Upper lobe of left lung (tissue), 6 donors: ENCODE measurements around the gene NSMCE4A. TPM values are rescaled to one million over a fixed set of nuclear protein-coding genes. Genes with fewer than 3 reads are reported as not detected.

Source experiments
- ATAC-seq, 2 donors: fragments of 200-7000 bp; cut with Tn5 transposase; one replicate each; pipeline ENCODE4 v1.9.1; 2022; ENCODE audit warnings: mild to moderate bottlenecking in 2 of 2, moderate library complexity in 2 of 2; ENCODE audit not compliant: low FRiP score in 2 of 2
- DNase-seq, 2 donors: peaks; one replicate each; pipeline ENCODE4 v3.0.0-alpha.2; 2019 to 2020
- H3K27ac ChIP-seq, 4 donors: fragments of 200-600 bp; sonication (generic); one replicate each; pipeline ENCODE4 v1.5.1; 2016 to 2019
- H3K27me3 ChIP-seq, 4 donors: fragments of 200-600 bp; sonication (generic); one replicate each; pipeline ENCODE4 v1.5.1; 2017 to 2019
- H3K36me3 ChIP-seq, 4 donors: fragments of 200-600 bp; sonication (generic); one replicate each; pipeline ENCODE4 v1.5.1; 2016 to 2019
- H3K4me1 ChIP-seq, 4 donors: fragments of 200-600 bp; sonication (generic); one replicate each; pipeline ENCODE4 v1.5.1; 2018 to 2019
- H3K4me3 ChIP-seq, 4 donors: fragments of 200-600 bp; sonication (generic); one replicate each; pipeline ENCODE4 v1.5.1; 2017 to 2019; ENCODE audit warnings: mild to moderate bottlenecking in 2 of 4, moderate library complexity in 1 of 4
- H3K9me3 ChIP-seq, 4 donors: fragments of 200-600 bp; sonication (generic); one replicate each; pipeline ENCODE4 v1.5.1; 2018 to 2019
- EP300 ChIP-seq, 4 donors: sonication (generic); formaldehyde crosslinking; IDR thresholded peaks; one replicate each; pipeline ENCODE4 v1.5.1; 2017; ENCODE audit warnings: antibody characterized with exemption in 4 of 4, control low read depth in 2 of 4
- POLR2A ChIP-seq, 4 donors: fragments of 450-650 bp; IDR thresholded peaks; one replicate each; pipeline ENCODE4 v1.5.1; 2016 to 2017; ENCODE audit warnings: antibody characterized with exemption in 4 of 4, mild to moderate bottlenecking in 2 of 4
- POLR2AphosphoS5 ChIP-seq, 2 donors: sonication (generic); formaldehyde crosslinking; IDR thresholded peaks; one replicate each; pipeline ENCODE4 v1.5.1; 2017; ENCODE audit warnings: antibody characterized with exemption in 2 of 2
- WGBS, 2 donors: methylation state at CpG; one replicate each; pipeline ENCODE4 v1.1.5; 2017 to 2018; 5-methylcytosine and 5-hydroxymethylcytosine counted together
- total RNA-seq, 6 donors: library from RNA; depleted of rRNA in 4 of 6; stranded (reverse); fragments of >200 nt in 4 of 6; gene quantifications; one replicate each; pipeline versions ENCODE4 v1.1.0 to v1.2.1, GENCODE V29; 2016 to 2021
- TF ChIP-seq, protein P1 (sequence below), 6 experiments: fragments of 450-650 bp in 4 of 6; fragments of 200-600 bp in 2 of 6; sonication (generic) in 2 of 6; IDR thresholded peaks; one replicate each; pipeline ENCODE4 v1.5.1; 2016 to 2019; ENCODE audit warnings: antibody characterized with exemption in 6 of 6
- donor health status: DM: no; HTN: no; CAD: no; lungs with moderate emphysema.
- donor health status: DM: no; HTN: yes; CAD: no; lungs with severe emphysema.

NSMCE4A gene
- total RNA-seq, 6 donors from 2014 or later: 34.8 to 131 (median 50.7) TPM

DNA sequence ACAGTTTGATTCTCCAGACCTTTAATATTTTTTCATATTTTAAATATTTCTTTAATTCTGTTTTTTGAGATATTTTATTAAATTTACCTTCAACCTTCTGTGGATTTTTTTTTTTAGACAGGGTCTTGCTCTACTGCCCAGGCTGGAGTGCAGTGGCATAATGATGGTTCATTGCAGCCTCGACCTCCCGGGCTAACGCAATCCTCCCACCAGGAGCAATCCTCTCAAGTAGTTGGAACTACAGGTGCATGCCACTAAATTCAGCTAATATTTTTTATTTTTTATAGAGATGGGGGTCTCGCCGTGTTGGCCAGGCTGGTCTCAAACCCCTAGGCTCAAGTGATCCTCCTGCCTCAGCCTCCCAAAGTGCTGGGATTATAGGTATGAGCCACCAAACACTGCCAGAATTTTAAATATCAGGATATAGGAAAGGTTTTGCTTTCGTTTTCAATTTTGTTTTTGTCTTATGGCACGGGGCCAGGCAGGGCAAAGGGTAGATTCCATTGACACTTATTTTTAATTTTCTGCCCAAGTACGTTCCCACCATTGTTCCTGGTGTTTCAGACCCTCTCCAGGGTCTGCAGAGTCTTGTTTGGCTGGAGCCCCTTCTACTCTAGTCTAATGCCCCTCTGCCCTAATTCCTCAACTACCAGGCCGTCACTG is 15.1 kb upstream of the NSMCE4A start:
- Histone ChIP-seq H3K36me3 (no peaks in the 10 kb centered on the region), H3K4me3 (no peak overlapping the region), H3K27me3 (no peaks in the 10 kb centered on the region), H3K9me3 (no peaks in the 10 kb centered on the region), H3K4me1 (peaks cover 0 to 28% (median 12%) of the 10 kb centered on the region in 4 donors), H3K27ac (peak overlapping the region in 2 of 4 donors; percentile 60 to 68)
- ATAC-seq: no peak
- no peak for DNase-seq
- no peak for TF ChIP-seq POLR2AphosphoS5 (IDR thresholded peaks at IDR 0.05)
- TF ChIP-seq, protein P1, sequence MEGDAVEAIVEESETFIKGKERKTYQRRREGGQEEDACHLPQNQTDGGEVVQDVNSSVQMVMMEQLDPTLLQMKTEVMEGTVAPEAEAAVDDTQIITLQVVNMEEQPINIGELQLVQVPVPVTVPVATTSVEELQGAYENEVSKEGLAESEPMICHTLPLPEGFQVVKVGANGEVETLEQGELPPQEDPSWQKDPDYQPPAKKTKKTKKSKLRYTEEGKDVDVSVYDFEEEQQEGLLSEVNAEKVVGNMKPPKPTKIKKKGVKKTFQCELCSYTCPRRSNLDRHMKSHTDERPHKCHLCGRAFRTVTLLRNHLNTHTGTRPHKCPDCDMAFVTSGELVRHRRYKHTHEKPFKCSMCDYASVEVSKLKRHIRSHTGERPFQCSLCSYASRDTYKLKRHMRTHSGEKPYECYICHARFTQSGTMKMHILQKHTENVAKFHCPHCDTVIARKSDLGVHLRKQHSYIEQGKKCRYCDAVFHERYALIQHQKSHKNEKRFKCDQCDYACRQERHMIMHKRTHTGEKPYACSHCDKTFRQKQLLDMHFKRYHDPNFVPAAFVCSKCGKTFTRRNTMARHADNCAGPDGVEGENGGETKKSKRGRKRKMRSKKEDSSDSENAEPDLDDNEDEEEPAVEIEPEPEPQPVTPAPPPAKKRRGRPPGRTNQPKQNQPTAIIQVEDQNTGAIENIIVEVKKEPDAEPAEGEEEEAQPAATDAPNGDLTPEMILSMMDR (IDR thresholded peaks at IDR 0.05): no peak
- TF ChIP-seq EP300 (IDR thresholded peaks at IDR 0.05): no peak
- TF ChIP-seq POLR2A (IDR thresholded peaks at IDR 0.05): no peak
- 65 to 70% methylated on average over 9 of the region's 9 CpGs for WGBS, 2 donors

DNA sequence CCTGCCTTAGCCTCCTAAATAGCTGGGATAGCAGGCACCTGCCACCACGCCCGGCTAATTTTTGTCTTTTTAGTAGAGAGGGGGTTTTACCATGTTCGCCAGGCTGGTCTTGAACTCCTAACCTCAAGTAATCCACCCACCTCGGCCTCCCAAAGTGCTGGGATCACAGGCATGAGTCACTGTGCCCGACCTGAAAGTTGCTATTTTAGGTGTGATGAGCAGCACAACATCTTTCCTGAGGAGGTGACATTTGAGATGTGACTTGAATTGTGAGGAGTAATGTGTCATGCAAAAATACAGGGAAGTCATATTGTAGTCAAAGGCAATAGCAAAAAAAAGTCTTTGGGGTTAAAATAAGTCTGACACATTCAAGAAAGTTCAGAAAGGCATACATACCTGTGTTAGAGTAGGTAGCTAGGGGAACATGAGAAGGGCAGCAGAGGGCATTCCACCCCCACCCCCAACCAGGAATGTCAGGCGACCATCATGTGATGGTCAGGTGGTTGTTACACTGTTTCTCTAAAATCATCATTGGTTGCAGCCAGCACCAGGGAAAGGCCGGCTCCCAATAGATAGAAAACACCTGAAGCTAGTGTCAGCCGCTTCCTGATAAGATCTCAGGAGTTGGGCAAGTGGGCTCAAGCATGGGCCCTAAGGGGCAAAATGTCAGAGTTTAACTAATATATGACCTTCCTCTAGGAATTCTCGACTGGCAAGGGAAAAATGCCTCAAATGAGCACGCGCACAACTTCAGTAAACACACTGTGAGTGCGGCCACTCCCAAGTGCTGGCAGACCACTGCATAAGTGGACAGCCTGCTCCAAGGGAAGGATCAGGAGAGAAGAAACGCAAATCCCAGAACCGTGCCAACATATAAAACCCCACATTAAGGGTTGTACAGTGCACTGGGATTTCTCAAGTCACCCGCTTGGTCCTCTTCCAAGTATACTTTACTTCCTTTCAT is 13.6 kb upstream of the NSMCE4A start, which contains the start of gene TACC2:
TSS of gene TACC2 (plus strand) at position 803 of the 964 bp plus-strand sequence. CDS start 32,819 bp downstream, outside the sequence.
- peak in 1 of 4 donors; percentile 41 for TF ChIP-seq POLR2A (IDR thresholded peaks at IDR 0.05)
- no peak for TF ChIP-seq POLR2AphosphoS5 (IDR thresholded peaks at IDR 0.05)
- peak in 1 of 4 donors; percentile 19 for TF ChIP-seq EP300 (IDR thresholded peaks at IDR 0.05)
- peak within 1 kb of the TSS; percentile 34 to 68 (median 54) for H3K27ac ChIP-seq
- peak in 1 of 2 donors; percentile 59 for DNase-seq
- 66 to 73% methylated on average over 15 of the region's 15 CpGs for WGBS, 2 donors
- H3K36me3 ChIP-seq: no peaks in the 10 kb centered on the region
- H3K27me3 ChIP-seq: no peaks in the 10 kb centered on the region
- no peak within 1 kb of the TSS for H3K4me3 ChIP-seq
- peak; percentile 32 to 86 for ATAC-seq
- H3K9me3 ChIP-seq: peaks cover 6 to 8% (median 8%) of the 10 kb centered on the region in 4 donors
- peaks cover 0 to 18% (median 12%) of the 10 kb centered on the region in 4 donors for H3K4me1 ChIP-seq

DNA sequence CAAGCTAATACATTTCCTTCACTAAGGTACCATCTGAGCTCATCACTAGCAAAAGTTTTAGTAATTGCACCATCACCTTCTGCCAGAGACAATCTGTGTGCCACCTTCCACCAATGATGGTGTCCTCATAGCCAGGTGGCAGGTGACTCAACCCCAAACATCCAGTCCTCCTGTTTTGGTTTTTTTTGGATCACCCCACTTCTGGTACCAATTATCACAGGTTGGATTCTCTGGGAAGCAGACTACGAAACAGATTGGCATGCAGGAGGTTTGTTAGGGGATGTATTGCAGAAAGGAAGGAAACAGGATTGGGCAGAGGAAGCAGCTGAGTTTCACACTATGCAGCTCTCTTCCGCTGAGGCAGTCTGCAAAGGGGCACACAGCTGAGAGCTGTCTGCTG is 9.4 kb upstream of the NSMCE4A start:
- Histone ChIP-seq H3K27ac (no peak overlapping the region), H3K4me3 (no peak overlapping the region), H3K9me3 (peaks cover 6 to 8% (median 8%) of the 10 kb centered on the region in 4 donors), H3K36me3 (no peaks in the 10 kb centered on the region), H3K4me1 (peaks cover 0 to 3% (median under 1%) of the 10 kb centered on the region in 4 donors), H3K27me3 (no peaks in the 10 kb centered on the region)
- WGBS, 2 donors: 62 to 68% methylated on average over 2 of the region's 2 CpGs
- ATAC-seq: no peak
- no peak for DNase-seq
- TF ChIP-seq POLR2A (IDR thresholded peaks at IDR 0.05) (no peak), POLR2AphosphoS5 (IDR thresholded peaks at IDR 0.05) (no peak), EP300 (IDR thresholded peaks at IDR 0.05) (no peak)
- TF ChIP-seq, protein P1 (IDR thresholded peaks at IDR 0.05): no peak

- no peak for ATAC-seq
- peaks cover 6 to 8% (median 8%) of the 10 kb centered on the region in 4 donors for H3K9me3 ChIP-seq
- DNase-seq: no peak
- TF ChIP-seq POLR2AphosphoS5 (IDR thresholded peaks at IDR 0.05) (no peak), POLR2A (IDR thresholded peaks at IDR 0.05) (no peak)
- no peak overlapping the region for H3K4me3 ChIP-seq
- H3K36me3 ChIP-seq: no peaks in the 10 kb centered on the region
- H3K27me3 ChIP-seq: no peaks in the 10 kb centered on the region
- no peaks in the 10 kb centered on the region for H3K4me1 ChIP-seq
- 92 to 93% methylated on average over 5 of the region's 5 CpGs for WGBS, 2 donors
- no peak overlapping the region for H3K27ac ChIP-seq
Measured at GRCh38 chr10:121983852-121984251, 8.8 kb upstream of the NSMCE4A start.

DNA sequence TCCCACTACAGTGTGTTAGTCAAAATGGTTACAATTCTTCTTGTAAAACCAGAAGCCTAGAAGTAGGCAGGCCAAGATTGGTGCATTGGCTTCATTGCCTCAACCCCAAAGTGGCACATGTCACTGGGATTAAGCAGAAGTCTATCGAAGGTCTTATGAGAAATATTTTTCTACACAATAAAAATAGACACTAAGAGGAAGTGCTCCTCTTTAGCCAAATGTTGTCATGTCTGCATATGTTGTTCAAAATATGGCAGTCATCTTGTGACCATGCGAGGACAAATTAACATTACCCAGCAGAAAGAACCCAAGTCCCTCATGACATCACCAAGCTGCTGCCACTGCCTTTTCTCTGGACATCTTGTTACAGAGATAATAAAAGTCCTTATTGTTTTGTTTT is 6.3 kb upstream of the NSMCE4A start:
- peaks cover 6 to 8% (median 8%) of the 10 kb centered on the region in 4 donors for H3K9me3 ChIP-seq
- no peak overlapping the region for H3K27ac ChIP-seq
- H3K27me3 ChIP-seq: no peaks in the 10 kb centered on the region
- no peak overlapping the region for H3K4me3 ChIP-seq
- no peak for DNase-seq
- 87 to 89% methylated on average over 2 of the region's 2 CpGs for WGBS, 2 donors
- no peak for TF ChIP-seq POLR2AphosphoS5 (IDR thresholded peaks at IDR 0.05)
- TF ChIP-seq, protein P1 (IDR thresholded peaks at IDR 0.05): no peak
- no peak for TF ChIP-seq EP300 (IDR thresholded peaks at IDR 0.05)
- TF ChIP-seq POLR2A (IDR thresholded peaks at IDR 0.05): no peak
- ATAC-seq: no peak
- H3K36me3 ChIP-seq: no peaks in the 10 kb centered on the region
- H3K4me1 ChIP-seq: peaks cover 0 to 2% (median 0%) of the 10 kb centered on the region in 4 donors
